Brain microvascular endothelial cell (primary cell): ENCODE results near the gene ARFRP1.

Experiments used
- DNase-seq: peaks from one replicate; pipeline ENCODE4 v3.0.0-alpha.2; 2020
- H3K27ac ChIP-seq: fragments of 250-450 bp; sonication (Bioruptor Pico); 2 replicates; pipeline ENCODE4 v1.5.1; 2020; ENCODE audit warnings: mild to moderate bottlenecking, moderate library complexity
- H3K27me3 ChIP-seq: fragments of 250-450 bp; sonication (Bioruptor Pico); replicated peaks from 2 replicates; pipeline ENCODE4 v1.5.1; 2020; ENCODE audit warnings: mild to moderate bottlenecking
- H3K36me3 ChIP-seq: fragments of 250-450 bp; sonication (Bioruptor Pico); replicated peaks from 2 replicates; pipeline ENCODE4 v1.5.1; 2020; ENCODE audit warnings: mild to moderate bottlenecking
- H3K4me3 ChIP-seq: 2 replicates; pipeline ENCODE4 v1.5.1; 2011; ENCODE audit warnings: low read depth, mild to moderate bottlenecking, control low read depth, low read length, moderate library complexity
- CTCF ChIP-seq: IDR thresholded peaks from 2 replicates; pipeline ENCODE4 v1.5.1; 2011; ENCODE audit warnings: low read depth, mild to moderate bottlenecking, moderate library complexity, low read length, control low read depth, inconsistent platforms; ENCODE audit errors: missing control alignments
- in situ Hi-C: cut with HindIII; loops from 2 replicates; pipeline ENCODE4 v1.10.0; 2017; ENCODE audit warnings: low sequenced_read_pairs, low pct_ligation_motif_present

The ARFRP1 gene

GRCh38 chr20:63680857-63681608 is 26.7 kb downstream of the ARFRP1 start:
- in situ Hi-C loops = loop anchor here (25.0 kb wide), 1 partner anchor 94 kb away; no protein-coding TSS in a partner anchor
- Histone ChIP-seq H3K27me3 (no peaks in the 10 kb centered on the region), H3K4me3 (no peak overlapping the region), H3K27ac (no peak overlapping the region), H3K36me3 (peaks cover 4% of the 10 kb centered on the region)
- no peak for DNase-seq
- TF ChIP-seq CTCF = no peak

GRCh38 chr20:63680427-63680826 is 27.3 kb downstream of the ARFRP1 start:
- peaks cover 8% of the 10 kb centered on the region for H3K36me3 ChIP-seq
- H3K4me3 ChIP-seq = no peak overlapping the region
- no peak for TF ChIP-seq CTCF
- in situ Hi-C loops = loop anchor here (25.0 kb wide), 1 partner anchor 93 kb away; no protein-coding TSS in a partner anchor
- no peak overlapping the region for H3K27ac ChIP-seq
- DNase-seq = no peak
- no peaks in the 10 kb centered on the region for H3K27me3 ChIP-seq

- DNase-seq = no peak
- Histone ChIP-seq H3K4me3 (no peak overlapping the region), H3K36me3 (peaks cover 8% of the 10 kb centered on the region), H3K27me3 (no peaks in the 10 kb centered on the region), H3K27ac (no peak overlapping the region)
- in situ Hi-C loops = loop anchor here (25.0 kb wide), 1 partner anchor 93 kb away; no protein-coding TSS in a partner anchor
- TF ChIP-seq CTCF = no peak
These were observed 27.9 kb downstream of the ARFRP1 start for GRCh38 chr20:63679799-63680305.

- TF ChIP-seq CTCF = no peak
- H3K36me3 ChIP-seq = peaks cover 12% of the 10 kb centered on the region
- in situ Hi-C loops = loop anchor here (25.0 kb wide), 1 partner anchor 92 kb away; no protein-coding TSS in a partner anchor
These were observed 28.9 kb downstream of the ARFRP1 start for GRCh38 chr20:63678667-63679465.

GRCh38 chr20:63678071-63678470 is 29.7 kb downstream of the ARFRP1 start:
- Histone ChIP-seq H3K27ac (no peak overlapping the region), H3K27me3 (no peaks in the 10 kb centered on the region), H3K4me3 (no peak overlapping the region), H3K36me3 (peaks cover 12% of the 10 kb centered on the region)
- no peak for TF ChIP-seq CTCF
- in situ Hi-C loops = loop anchor here (25.0 kb wide), 1 partner anchor 91 kb away; no protein-coding TSS in a partner anchor
- no peak for DNase-seq

More at GRCh38 chr20:63678667-63679465, 28.9 kb downstream of the ARFRP1 start:
- Histone ChIP-seq H3K4me3 (no peak overlapping the region), H3K27me3 (no peaks in the 10 kb centered on the region), H3K27ac (no peak overlapping the region)
- DNase-seq = no peak
